ENCODE results near the gene ABCC4. TPM values are rescaled to one million over a fixed set of nuclear protein-coding genes. Genes with fewer than 3 reads are reported as not detected.

The ABCC4 gene
- total RNA-seq, 1 experiment from 2014 or later: 26.3 TPM

GRCh38 chr13:95349267-95349666, 48.0 kb upstream of the ABCC4 start:
- intact Hi-C loops (cut with micrococcal nuclease): no loop called here
- ChIA-PET RAD21 (ENCODE audit: low non-redundant PET in 1 of 2, low total read pairs in 2 of 2, uncharacterized antibody in 2 of 2, unreplicated experiment in 2 of 2) (no interaction called here), CTCF (no interaction called here), POLR2A (no interaction called here)
- H3K9ac ChIP-seq (ENCODE audit: low read length): no peak overlapping the region
- ATAC-seq: 0 out of 2 replicates have a peak, but pooled peaks have one; percentile 27
- no peaks in the 10 kb centered on the region for H3K9me3 ChIP-seq (ENCODE audit: control insufficient read depth in 1 of 2, insufficient read depth in 1 of 2, low read depth in 1 of 2, low read length in 2 of 2)
- H3K4me3 ChIP-seq (replicated peaks in 1 of 2; ENCODE audit: low read depth in 1 of 2, low read length in 2 of 2): no peak overlapping the region
- peaks cover 3 to 9% of the 10 kb centered on the region in 2 experiments; a peak in 3 of 4 replicates for H3K4me1 ChIP-seq (ENCODE audit: control insufficient read depth in 1 of 2, insufficient read depth in 2 of 2, low read length in 2 of 2)
- H3K27me3 ChIP-seq (ENCODE audit: insufficient read depth, low read length): no peaks in the 10 kb centered on the region
- H3K9me2 ChIP-seq (ENCODE audit: insufficient read depth): no peaks in the 10 kb centered on the region
- H3K4me2 ChIP-seq (ENCODE audit: low read length): no peak overlapping the region
- DNase-seq (ENCODE audit: low read depth, low spot score): no peak
- H3K27ac ChIP-seq (ENCODE audit: low read depth, low read length): no peak overlapping the region
- BruUV-seq (replicated peaks): no TSS peak
- no peaks in the 10 kb centered on the region for H4K20me1 ChIP-seq (ENCODE audit: insufficient read depth)
- H2AFZ ChIP-seq (ENCODE audit: low read depth, low read length, poor library complexity, severe bottlenecking): no peak overlapping the region
- no peaks in the 10 kb centered on the region for H3K79me2 ChIP-seq (ENCODE audit: insufficient read depth, low read length)
- TF ChIP-seq EGR1 (IDR thresholded peaks at IDR 0.05; ENCODE audit: low read depth) (no peak), SRF (IDR thresholded peaks at IDR 0.05; ENCODE audit: low read depth) (no peak), CEBPB (IDR thresholded peaks at IDR 0.05; ENCODE audit: low read depth) (no peak), ZFX (IDR thresholded peaks at IDR 0.05) (no peak)
- no peaks in the 10 kb centered on the region for H3K36me3 ChIP-seq (ENCODE audit: control insufficient read depth in 1 of 2, insufficient read depth in 2 of 2, low read length in 2 of 2)

- intact Hi-C loops (cut with micrococcal nuclease): no loop called here
- POLR2A ChIA-PET: no interaction called here
- Histone ChIP-seq H3K4me1 (ENCODE audit: control insufficient read depth in 1 of 2, insufficient read depth in 2 of 2, low read length in 2 of 2) (peaks cover 3 to 6% of the 10 kb centered on the region in 2 experiments; a peak in 3 of 4 replicates), H2AFZ (ENCODE audit: low read depth, low read length, poor library complexity, severe bottlenecking) (no peak overlapping the region), H4K20me1 (ENCODE audit: insufficient read depth) (no peaks in the 10 kb centered on the region), H3K36me3 (ENCODE audit: control insufficient read depth in 1 of 2, insufficient read depth in 2 of 2, low read length in 2 of 2) (no peaks in the 10 kb centered on the region), H3K4me3 (replicated peaks in 1 of 2; ENCODE audit: low read depth in 1 of 2, low read length in 2 of 2) (no peak overlapping the region), H3K9me3 (ENCODE audit: control insufficient read depth in 1 of 2, insufficient read depth in 1 of 2, low read depth in 1 of 2, low read length in 2 of 2) (no peaks in the 10 kb centered on the region), H3K9ac (ENCODE audit: low read length) (no peak overlapping the region), H3K27me3 (ENCODE audit: insufficient read depth, low read length) (no peaks in the 10 kb centered on the region), H3K79me2 (ENCODE audit: insufficient read depth, low read length) (no peaks in the 10 kb centered on the region), H3K27ac (ENCODE audit: low read depth, low read length) (no peak overlapping the region), H3K4me2 (ENCODE audit: low read length) (no peak overlapping the region), H3K9me2 (ENCODE audit: insufficient read depth) (no peaks in the 10 kb centered on the region)
- TF ChIP-seq EGR1 (IDR thresholded peaks at IDR 0.05; ENCODE audit: low read depth): no peak
- no peak for TF ChIP-seq EZH2phosphoT487 (IDR thresholded peaks at IDR 0.05; ENCODE audit: borderline replicate concordance)
- TF ChIP-seq TCF7L2 (IDR thresholded peaks at IDR 0.05; ENCODE audit: borderline replicate concordance, extremely low read depth, insufficient read depth, insufficient read length): no peak
- no peak for TF ChIP-seq SP1 (IDR thresholded peaks at IDR 0.05; ENCODE audit: low read depth)
- no peak for TF ChIP-seq CEBPB (IDR thresholded peaks at IDR 0.05; ENCODE audit: low read depth)
- TF ChIP-seq YY1 (IDR thresholded peaks at IDR 0.05; ENCODE audit: extremely low read depth, insufficient replicate concordance, low read depth, low read length): no peak
- TF ChIP-seq SRF (IDR thresholded peaks at IDR 0.05; ENCODE audit: low read depth): no peak
- TF ChIP-seq POLR2A (IDR thresholded peaks at IDR 0.05; ENCODE audit: borderline replicate concordance, extremely low read depth, insufficient read depth, insufficient read length): no peak
- RAD21 ChIA-PET (ENCODE audit: low non-redundant PET in 1 of 2, low total read pairs in 2 of 2, uncharacterized antibody in 2 of 2, unreplicated experiment in 2 of 2): no interaction called here
- no TSS peak for BruUV-seq (replicated peaks)
- DNase-seq (ENCODE audit: low read depth, low spot score) (no peak), ATAC-seq (no peak)
- CTCF ChIA-PET: no interaction called here
Measured at GRCh38 chr13:95343944-95344343, 42.7 kb upstream of the ABCC4 start.
